Measurements from ENCODE around the gene PRDM16.

PRDM16 gene

DNA sequence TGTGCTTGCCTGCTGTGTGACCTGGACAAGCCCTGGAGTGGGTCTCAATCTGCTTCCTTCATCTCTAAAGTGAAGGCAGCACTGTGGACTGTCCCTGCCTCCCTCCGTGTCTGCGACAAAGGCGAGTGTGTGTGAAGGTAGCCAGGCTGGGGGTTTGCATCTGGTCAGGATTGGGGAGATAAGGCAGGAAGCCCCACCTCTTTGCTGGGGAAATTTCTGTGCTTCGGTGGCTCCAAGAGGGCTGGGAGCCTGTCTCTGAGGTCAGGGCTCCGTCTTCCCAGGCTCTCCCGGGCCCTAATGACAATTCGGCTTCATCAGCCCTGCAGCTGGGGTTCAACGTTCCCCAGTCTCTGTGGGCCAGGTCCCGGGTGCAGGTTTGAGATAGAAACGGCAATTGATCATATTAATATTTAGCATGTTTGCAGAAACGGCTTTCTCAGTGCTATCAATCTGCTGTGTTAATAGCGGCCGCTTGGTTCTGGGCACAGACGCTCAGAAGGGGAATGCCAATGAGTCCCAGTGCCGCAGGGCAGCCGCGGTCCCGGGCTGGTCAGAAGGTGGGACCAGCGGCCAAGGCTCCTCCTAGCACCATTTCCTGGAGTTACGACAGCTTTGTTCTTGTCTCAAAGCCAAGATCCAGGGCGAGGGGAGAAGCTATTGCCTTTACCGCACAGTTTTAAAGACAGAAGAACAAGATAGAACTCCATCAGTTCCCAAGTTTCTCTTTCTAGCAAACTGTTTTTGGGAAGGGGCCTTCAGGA, 105.7 kb downstream of the PRDM16 start:
- 0 out of 2 replicates have a peak, but pooled peaks cover 3% of the 10 kb centered on the region for H3K4me1 ChIP-seq (ENCODE audit: low read length)

DNA sequence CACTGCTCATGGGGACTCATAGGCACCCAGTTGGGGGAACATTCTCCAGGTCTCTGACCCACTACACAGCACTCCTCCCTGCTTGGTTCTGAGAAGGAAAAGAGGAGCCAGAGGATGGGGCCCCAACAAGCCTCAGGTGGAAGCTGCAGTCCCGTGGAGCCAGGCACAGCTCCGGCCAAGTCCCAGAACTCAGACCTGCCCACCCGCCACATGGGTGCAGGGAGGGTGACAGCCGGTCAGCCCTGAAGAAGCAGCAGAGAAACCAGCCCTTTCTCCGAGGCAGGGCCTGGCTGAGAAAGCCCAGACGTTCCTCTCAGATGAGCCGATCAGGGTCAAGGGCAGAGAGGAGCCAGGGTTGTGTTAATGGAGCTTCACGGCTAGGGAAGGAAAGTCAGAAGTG, 106.5 kb downstream of the PRDM16 start:
- no peak for DNase-seq
- no peaks in the 10 kb centered on the region for H3K9me2 ChIP-seq (replicated peaks; ENCODE audit: insufficient read depth, low read length)
- H3K9ac ChIP-seq (ENCODE audit: low read length), result no peak overlapping the region
- H3K36me3 ChIP-seq (replicated peaks; ENCODE audit: insufficient read depth, low read length), result no peaks in the 10 kb centered on the region
- no peak overlapping the region for H3K4me2 ChIP-seq (ENCODE audit: low read depth, low read length)
- no peaks in the 10 kb centered on the region for H3K9me3 ChIP-seq (replicated peaks; ENCODE audit: insufficient read depth, low read length)
- peaks cover 88% of the 10 kb centered on the region for H3K27me3 ChIP-seq (replicated peaks; ENCODE audit: insufficient read depth, low read length)
- H4K20me1 ChIP-seq (ENCODE audit: insufficient read depth, low read length), result no peaks in the 10 kb centered on the region
- H3K79me2 ChIP-seq (ENCODE audit: low read length), result no peaks in the 10 kb centered on the region
- 0 out of 2 replicates have a peak, but pooled peaks cover 3% of the 10 kb centered on the region for H3K4me1 ChIP-seq (ENCODE audit: low read length)
- no peak overlapping the region for H3K4me3 ChIP-seq (ENCODE audit: low read length)
- no peaks in the 10 kb centered on the region for H3F3A ChIP-seq (ENCODE audit: insufficient read depth, low read length)
- H2AFZ ChIP-seq (ENCODE audit: low read length), result no peak overlapping the region
- no peak overlapping the region for H3K27ac ChIP-seq (ENCODE audit: low read length)
- TF ChIP-seq EZH2phosphoT487 (IDR thresholded peaks at IDR 0.05; ENCODE audit: low read length) (no peak), EZH2 (optimal IDR thresholded peaks at IDR 0.05; ENCODE audit: low read depth, low read length) (no peak)
- TF ChIP-seq, protein P1, sequence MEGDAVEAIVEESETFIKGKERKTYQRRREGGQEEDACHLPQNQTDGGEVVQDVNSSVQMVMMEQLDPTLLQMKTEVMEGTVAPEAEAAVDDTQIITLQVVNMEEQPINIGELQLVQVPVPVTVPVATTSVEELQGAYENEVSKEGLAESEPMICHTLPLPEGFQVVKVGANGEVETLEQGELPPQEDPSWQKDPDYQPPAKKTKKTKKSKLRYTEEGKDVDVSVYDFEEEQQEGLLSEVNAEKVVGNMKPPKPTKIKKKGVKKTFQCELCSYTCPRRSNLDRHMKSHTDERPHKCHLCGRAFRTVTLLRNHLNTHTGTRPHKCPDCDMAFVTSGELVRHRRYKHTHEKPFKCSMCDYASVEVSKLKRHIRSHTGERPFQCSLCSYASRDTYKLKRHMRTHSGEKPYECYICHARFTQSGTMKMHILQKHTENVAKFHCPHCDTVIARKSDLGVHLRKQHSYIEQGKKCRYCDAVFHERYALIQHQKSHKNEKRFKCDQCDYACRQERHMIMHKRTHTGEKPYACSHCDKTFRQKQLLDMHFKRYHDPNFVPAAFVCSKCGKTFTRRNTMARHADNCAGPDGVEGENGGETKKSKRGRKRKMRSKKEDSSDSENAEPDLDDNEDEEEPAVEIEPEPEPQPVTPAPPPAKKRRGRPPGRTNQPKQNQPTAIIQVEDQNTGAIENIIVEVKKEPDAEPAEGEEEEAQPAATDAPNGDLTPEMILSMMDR (IDR thresholded peaks at IDR 0.05; ENCODE audit: low read length), result no peak

More for the DNA sequence above, 105.7 kb downstream of the PRDM16 start:
- Histone ChIP-seq H3K79me2 (ENCODE audit: low read length) (no peaks in the 10 kb centered on the region), H3K4me2 (ENCODE audit: low read depth, low read length) (no peak overlapping the region), H3K9me2 (replicated peaks; ENCODE audit: insufficient read depth, low read length) (no peaks in the 10 kb centered on the region), H3K9ac (ENCODE audit: low read length) (no peak overlapping the region), H3F3A (ENCODE audit: insufficient read depth, low read length) (no peaks in the 10 kb centered on the region), H3K4me3 (ENCODE audit: low read length) (no peak overlapping the region), H3K9me3 (replicated peaks; ENCODE audit: insufficient read depth, low read length) (no peaks in the 10 kb centered on the region), H3K27me3 (replicated peaks; ENCODE audit: insufficient read depth, low read length) (peaks cover 90% of the 10 kb centered on the region), H3K36me3 (replicated peaks; ENCODE audit: insufficient read depth, low read length) (no peaks in the 10 kb centered on the region), H3K27ac (ENCODE audit: low read length) (no peak overlapping the region), H2AFZ (ENCODE audit: low read length) (no peak overlapping the region), H4K20me1 (ENCODE audit: insufficient read depth, low read length) (no peaks in the 10 kb centered on the region)
- no peak for DNase-seq
- TF ChIP-seq EZH2 (optimal IDR thresholded peaks at IDR 0.05; ENCODE audit: low read depth, low read length) (no peak), EZH2phosphoT487 (IDR thresholded peaks at IDR 0.05; ENCODE audit: low read length) (no peak)
- TF ChIP-seq, protein P1 (IDR thresholded peaks at IDR 0.05; ENCODE audit: low read length), result no peak

DNA sequence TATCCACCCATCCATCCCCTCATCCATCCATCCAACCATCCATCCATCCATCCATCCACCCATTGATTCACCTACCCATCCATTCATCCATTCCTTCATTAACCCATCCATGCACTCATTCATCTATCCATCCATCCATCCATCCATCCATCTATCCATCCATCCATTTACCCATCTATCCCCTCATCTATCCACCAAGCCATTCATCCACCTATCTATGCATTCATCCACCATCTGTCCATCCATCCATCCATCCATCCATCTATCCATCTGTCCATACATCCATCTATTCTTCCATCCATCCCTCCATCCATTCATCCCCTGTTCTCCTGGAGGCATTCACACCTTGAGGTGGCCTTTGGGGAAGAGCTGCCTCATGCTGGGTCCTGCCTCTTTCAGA, 107.0 kb downstream of the PRDM16 start:
- Histone ChIP-seq H3K4me1 (ENCODE audit: low read length) (0 out of 2 replicates have a peak, but pooled peaks cover 3% of the 10 kb centered on the region), H3K9me2 (replicated peaks; ENCODE audit: insufficient read depth, low read length) (no peaks in the 10 kb centered on the region), H3K4me2 (ENCODE audit: low read depth, low read length) (no peak overlapping the region), H3K79me2 (ENCODE audit: low read length) (no peaks in the 10 kb centered on the region), H3K4me3 (ENCODE audit: low read length) (no peak overlapping the region), H4K20me1 (ENCODE audit: insufficient read depth, low read length) (no peaks in the 10 kb centered on the region), H3K36me3 (replicated peaks; ENCODE audit: insufficient read depth, low read length) (no peaks in the 10 kb centered on the region), H3K9ac (ENCODE audit: low read length) (no peak overlapping the region), H3K27me3 (replicated peaks; ENCODE audit: insufficient read depth, low read length) (peaks cover 82% of the 10 kb centered on the region), H3K27ac (ENCODE audit: low read length) (no peak overlapping the region), H2AFZ (ENCODE audit: low read length) (no peak overlapping the region), H3K9me3 (replicated peaks; ENCODE audit: insufficient read depth, low read length) (no peaks in the 10 kb centered on the region), H3F3A (ENCODE audit: insufficient read depth, low read length) (0 out of 2 replicates have a peak, but pooled peaks cover 2% of the 10 kb centered on the region)
- TF ChIP-seq EZH2 (optimal IDR thresholded peaks at IDR 0.05; ENCODE audit: low read depth, low read length) (no peak), EZH2phosphoT487 (IDR thresholded peaks at IDR 0.05; ENCODE audit: low read length) (no peak)
- TF ChIP-seq, protein P1 (IDR thresholded peaks at IDR 0.05; ENCODE audit: low read length), result no peak
- DNase-seq, result no peak
